Stimulated activated CD8-positive, alpha-beta memory T cell treated with anti-CD3 and anti-CD28 coated beads, Interleukin-15, amount 100 ng/mL, for 1 hour (primary cell): ENCODE measurements around the gene IRS2.

Experiments used
- DNase-seq: peaks from one replicate; pipeline ENCODE4 v3.0.0-alpha.2; 2020; ENCODE audit warnings: low read depth

IRS2 gene

DNA sequence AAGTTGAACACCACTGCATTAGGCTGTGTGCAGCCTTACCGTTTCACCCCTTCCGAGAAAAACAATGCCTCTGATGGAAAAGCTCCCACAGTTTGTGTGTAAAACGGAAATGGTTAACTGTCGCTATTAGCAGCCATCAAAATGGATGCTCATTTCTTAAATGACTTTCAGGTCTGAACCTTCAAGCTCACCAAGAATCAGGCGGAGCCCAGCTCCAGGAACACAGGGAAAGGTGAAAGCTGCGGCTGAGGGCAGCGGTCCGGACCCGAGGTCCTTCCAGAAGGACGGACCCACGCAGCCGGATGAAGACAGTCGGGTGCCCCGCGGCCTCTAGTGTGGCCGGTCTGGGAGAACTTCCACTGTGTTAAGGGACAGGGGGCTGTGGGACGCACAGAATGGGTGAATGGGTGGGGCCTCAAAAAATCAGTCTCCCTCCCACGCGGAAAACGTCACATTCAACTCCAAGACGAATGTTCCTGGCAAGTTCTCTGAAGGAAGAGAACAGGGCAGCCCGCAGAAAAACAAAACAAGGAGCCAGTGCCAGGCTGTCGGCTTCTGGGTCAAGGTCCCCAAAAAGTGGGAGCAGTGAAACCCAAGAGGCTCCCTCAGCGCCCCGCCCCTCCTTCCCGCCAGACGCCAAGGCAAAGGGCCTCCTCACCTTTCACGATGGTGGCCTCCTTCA is 4.9 kb downstream of the IRS2 start:
- no peak for DNase-seq

DNA sequence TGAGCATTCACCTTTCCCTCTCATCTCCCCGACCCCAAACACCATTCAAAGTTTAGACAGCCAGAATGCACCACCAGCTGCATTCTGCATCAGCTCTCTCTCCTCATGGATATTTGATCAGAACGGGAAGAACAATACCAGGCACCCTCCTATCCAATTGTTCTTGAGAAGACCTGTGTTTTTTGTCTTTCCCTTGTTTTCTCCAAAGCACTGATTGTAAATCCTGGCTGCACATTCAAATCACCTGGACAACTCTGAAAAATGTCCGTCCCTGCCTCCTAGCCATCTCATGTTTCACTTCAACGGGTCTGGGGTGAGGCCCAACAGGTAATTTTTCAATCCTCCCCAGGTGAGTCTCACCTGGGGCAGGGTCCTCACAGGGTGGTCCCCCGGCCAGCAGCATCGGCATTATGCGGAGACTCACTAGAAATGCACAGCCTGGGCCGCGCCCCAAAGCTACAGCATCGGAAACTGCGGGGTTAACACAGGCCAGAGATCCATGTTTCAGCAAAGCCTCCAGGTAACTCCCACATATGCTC is 5.5 kb downstream of the IRS2 start:
- no peak for DNase-seq

DNA sequence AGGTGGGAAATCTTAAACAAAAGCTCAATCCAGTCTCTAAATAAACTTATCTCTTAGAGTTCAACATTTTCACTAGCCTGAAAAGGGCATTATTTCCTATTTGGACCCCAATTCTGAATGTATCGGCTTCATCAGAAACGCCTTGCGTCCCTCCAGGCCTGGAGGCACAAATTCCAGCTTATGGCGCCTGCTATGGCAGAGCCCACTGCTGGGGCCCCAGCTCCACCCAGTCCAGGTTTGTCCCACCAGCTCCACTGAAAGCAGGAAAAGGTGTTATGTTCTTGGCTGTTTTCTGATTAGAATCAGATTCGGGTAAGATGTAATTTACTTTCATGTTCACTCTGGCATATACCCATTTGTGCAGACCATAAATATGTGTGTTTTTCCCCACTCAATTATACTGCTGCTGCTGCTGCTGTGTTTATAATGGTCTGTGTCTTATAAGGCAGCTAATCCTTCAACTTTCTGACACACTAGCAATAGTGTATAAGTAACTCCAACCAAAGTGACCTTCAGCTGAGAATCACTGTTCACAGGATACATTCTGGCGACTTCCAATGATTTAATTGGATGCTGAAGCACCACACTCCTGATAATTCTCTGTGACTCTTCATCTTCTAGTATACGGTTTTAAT is 6.4 kb downstream of the IRS2 start:
- no peak for DNase-seq

DNA sequence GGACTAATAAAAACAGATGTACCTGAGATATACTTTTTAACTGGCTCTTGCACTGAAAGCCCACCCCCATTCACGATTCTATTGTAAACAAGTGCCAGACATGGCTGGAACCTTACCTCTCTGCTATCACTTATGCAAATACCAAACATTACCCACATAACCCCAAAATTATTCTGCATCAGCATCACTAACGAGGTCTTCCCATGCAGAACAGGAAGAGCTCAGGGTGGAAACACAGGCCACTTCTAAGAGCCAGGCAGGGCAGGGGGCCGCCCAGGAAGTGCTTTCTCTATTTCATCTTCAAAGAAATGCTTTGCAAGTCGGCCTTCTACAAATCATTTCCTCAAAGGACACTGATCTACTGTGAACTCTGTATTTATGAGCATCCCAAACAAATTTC is 7.3 kb downstream of the IRS2 start:
- DNase-seq: no peak

DNA sequence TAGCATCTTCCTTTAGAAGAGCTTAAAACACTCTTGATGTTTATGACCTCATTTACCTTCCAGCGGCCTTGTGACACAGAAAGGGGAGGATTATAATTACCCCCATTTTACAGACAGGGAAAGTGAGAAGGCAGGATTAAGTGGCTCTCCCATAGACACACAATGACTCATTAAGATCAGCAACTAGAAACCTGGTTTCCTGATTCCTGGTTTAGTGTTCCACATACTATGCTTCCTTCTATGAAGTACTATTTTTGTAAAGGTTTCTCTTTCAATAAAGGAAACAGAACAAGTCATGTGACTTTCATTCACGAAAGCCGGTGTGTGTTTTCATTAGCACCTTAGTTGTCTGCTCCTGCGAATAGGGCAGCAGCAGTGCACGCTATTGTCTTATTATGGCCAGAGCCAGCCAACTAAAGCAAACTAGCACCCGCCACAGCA is 8.3 kb downstream of the IRS2 start:
- no peak for DNase-seq

DNA sequence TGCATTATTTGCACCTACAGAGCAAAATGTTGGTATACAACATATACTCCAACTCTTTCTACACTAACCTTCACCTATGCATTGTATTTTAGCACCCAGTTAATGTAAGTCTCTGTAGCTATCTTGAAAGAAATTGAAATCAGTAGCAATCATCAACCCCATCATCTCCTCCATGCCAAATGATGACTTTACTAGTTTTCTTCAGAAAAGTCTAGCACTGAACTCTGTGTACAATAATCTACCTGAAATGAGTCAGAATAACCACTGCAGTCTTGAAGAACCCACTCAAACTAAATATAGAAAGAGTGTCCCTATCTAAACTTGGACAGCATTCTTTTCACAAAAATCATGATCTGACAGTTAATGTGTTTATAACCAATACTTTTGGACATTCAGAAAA is 9.8 kb downstream of the IRS2 start:
- DNase-seq: no peak

DNA sequence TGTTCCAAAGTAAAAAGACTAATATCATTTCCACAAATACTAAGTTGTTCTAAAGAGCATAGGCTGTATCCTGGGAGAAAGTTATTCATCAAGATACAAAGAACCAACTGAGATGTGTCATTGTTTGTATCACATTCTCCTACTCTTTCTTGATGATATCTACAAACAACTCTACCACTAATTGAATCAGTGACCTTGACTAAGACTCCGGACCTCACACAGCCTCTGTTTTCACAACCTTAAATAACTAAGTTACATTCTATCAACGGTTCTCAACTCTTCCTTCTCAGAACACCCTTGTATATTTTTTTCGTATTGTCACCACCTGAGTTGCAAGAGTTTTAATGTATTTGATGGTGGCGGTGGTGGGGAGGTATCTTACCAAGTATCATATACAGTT is 12.6 kb downstream of the IRS2 start:
- no peak for DNase-seq

DNA sequence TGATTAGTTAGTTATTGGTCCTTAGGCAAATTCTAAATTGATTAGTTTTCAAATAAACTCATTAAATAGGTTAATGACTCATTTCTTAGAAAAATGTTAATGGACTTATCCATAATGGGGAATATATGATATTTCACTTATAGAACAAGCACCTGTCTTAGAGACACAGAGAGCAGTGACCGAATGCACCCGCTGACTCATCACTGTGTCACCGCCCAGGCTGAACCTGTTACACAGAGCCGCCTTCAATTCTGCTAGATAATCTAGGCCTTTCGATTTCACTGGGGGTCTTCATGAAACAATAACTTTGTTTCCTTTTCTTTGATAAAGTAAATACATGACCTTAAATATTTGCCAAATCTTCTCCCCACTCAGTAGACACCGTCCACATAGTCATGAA is 13.1 kb downstream of the IRS2 start:
- DNase-seq: no peak

DNA sequence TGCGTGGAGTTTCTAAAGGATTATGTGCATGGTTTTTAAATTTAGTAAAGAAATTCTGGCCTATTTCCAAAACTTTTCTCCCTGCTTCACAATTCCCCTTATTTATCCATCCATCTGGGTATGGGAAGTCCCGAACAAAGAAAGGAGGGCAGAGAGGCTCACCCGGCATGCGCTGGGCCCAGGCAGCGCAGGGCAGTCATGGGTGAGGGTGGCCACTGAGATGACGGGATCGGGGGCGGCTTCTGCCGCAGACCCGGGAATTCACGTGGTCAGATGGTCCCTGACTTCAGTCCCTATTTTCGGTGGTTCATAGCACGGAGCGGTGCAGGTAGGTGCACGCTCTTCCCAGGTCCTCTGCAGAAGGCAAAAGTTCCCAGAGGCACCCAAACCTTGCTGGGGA is 14.5 kb downstream of the IRS2 start:
- no peak for DNase-seq

DNA sequence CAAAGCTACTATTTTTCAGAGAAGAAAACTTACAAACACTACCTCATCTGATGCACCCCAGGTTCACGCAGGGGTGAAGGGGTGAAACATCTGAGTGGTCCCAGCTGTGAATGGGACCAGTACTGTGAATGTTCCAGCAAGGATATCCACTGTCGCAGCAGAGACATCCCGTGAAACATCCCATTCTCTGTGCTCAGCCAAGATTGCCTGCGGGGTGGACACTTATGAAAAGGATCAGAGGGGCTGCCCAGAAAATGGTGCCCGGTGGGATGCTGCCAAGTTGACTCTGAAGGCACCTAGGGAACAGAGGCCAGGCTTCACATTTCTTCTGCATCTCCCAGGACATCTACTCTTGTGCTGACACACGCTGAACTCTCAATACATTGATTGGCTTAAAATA is 15.9 kb downstream of the IRS2 start:
- no peak for DNase-seq

DNA sequence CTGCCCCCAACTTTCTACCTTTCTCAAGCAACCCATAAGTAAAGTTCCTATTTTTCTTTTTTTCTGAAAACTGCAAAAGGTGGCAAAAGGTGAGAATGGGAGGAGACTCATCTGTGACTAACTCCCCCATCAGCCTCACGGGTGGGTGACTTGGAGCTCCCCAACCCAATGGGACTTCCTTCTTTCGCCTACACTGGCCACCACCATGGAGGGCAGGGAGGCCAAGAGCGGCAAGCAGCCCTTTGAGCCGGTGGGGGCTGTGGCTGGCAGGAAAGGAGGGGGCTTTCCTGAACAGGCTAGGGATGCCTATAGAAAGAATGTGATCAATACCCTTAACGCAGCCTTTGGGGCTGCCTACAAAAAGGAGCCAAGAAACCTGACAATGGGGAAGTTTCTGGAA is 16.5 kb downstream of the IRS2 start:
- DNase-seq: no peak

DNA sequence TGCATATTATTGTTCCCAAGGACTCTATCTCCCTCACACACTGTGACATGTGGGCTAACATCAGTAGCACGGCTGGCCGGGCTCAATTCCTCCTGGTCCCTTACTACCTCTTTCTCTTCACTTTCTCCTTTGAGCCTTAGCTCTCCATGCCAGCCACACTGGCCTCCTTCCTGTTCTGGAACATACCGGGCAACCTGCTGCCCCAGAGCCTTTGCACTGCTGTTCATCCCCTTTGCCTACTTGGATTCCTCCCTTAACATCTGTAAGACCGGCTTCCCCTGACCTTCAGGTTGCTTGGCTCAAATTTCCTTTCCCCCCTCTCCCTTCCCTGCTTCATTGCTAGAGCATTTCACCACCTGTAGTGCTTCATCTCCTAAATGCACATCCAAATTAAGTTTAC is 17.1 kb downstream of the IRS2 start:
- no peak for DNase-seq

DNA sequence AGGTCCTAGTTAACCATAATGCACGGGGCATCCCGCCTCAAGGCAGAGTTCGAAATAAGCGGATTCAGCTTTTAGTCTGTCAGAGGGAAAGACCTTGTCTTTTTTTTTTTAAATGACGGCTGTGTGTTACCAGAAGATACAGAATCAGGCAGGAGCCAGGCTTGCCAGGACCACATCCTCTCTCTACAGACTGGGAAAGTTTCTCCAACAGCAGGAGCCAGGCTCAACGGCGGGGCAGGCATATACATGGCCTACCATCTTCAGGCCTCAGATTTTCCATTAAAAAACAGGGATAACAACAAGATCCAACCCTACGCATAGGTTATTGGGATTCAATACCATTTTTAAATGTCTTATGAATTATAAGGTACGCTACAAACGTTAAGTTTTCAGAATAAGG is 17.8 kb downstream of the IRS2 start:
- DNase-seq: no peak

DNA sequence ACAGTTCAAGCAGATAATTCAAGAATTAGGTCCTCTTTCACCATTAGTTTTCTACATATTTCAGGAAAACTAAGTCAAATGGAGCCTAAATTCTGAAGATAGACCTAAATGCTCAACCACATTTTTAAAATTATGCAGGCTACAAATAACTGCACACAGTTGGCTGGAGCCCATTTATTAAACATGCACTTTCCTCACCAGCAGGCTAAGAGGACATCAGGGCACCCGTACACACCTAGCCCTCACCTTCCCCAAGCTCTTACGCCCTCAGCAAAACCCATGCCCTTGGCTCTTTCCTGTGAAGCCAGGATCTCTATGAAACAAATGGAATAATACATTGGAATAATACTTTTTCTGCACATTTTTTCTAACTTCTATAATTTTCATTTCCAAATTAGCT is 18.2 kb downstream of the IRS2 start:
- no peak for DNase-seq

DNA sequence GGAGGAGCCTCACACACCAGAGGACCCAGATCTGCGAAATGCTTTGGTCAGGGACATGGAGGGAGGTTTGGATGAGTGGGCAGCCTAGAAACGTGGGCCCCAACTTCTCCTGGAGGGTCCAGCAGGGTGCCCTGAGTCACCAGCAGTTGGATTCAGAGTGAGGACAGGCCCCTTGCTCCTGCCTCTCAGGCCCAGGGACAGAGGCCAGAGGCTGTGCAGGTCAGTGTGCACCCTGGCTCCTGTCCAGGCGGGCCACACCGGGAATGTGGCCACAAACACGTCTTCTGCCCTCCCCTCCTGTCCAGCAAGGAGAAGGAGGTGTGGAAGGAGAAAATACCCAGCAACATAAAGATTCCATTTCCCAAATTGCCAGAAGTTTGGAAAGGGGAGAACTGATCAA is 19.4 kb downstream of the IRS2 start:
- DNase-seq: no peak

DNA sequence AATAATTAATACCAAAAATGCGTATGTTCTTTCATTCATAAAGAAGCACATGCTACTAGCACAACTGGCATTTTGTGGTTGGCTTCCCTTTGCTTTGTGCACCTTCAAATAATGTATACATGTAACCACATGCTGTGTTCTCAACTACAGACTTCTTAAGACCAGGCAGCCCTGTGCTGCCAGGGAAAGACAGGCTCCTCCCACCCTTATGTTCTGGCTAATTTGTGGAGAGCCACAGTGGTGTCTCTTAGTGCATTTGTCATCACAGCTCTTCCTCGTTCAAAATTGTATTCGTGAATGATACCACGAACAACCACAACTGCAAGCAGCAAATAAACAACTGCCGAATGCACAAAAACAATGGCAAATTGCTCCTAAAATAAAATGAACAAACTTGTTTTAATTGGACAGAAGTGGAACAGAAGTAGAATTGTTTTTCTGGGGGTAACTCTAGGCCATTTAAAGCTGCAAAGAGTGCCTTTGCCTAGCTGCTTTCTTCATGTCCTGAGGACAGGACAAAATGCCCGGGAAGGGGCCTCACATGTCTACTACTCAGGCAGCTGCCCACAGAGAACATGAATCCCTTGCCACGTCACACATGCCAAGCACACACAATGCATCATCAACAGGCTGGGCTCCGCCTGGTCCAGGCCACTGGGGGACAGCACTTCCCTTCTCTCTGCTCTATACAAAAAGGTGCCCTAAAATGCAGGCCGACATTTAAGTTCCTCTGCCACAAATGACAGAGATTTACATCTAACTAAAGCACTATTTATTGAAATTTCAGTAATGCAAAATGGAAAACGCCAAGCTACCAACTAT is 21.7 kb downstream of the IRS2 start:
- DNase-seq: no peak

DNA sequence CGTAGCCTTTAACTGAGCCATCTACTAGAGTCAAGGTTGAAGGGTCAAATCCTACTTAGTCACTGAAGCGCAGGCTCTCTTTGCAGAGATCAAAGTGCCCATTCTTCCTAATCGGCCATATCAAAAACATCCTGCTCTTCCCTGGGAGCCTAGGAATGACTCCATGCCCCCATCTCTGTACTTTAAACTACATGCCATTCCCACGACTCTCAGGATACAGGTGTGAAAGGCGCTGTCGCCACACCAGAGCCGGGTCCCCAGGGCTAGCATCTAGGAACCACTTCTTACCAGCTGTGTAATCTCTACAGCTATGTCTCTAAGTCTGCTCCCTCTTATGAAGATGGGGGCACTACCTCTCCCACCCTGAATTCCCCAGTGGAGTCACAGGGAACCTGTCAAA is 22.3 kb downstream of the IRS2 start:
- DNase-seq: no peak

DNA sequence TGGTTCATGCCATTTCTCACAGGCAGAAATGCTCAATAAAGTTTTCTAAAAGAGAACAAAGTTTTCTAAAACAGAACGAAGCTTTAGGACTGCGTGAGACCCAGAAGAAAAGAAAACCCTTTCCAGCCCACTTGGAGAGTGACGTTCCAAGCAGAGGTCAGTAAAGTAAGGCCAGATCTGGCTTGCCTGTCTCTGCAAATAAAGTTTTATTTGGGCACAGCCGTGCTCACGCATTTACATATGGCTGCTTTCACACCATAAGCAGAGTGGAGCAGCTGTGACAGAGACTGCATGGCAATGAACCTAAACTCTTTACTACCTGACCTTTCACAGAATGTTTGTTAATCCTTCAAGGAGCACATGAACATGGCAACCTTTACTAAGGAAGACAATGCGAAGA is 23.6 kb downstream of the IRS2 start:
- DNase-seq: no peak

DNA sequence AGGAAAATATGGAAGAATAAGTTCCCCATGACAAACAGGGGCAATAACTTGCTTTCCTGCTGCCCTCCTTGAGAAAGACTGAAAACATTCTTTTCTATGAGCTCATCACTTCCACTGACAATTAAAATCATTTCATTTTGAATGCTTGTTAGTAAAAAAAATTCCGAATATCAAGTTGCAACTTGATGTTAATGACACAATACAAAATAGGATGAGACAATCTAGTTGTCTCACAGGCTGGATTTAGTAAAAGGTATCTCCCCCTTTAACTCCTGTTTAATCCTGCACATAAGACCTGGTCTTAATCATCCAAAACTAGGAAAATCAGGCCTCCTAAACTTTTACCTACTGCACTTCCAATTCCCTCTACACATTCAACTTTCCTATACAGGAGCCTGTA is 24.7 kb downstream of the IRS2 start:
- DNase-seq: no peak

DNA sequence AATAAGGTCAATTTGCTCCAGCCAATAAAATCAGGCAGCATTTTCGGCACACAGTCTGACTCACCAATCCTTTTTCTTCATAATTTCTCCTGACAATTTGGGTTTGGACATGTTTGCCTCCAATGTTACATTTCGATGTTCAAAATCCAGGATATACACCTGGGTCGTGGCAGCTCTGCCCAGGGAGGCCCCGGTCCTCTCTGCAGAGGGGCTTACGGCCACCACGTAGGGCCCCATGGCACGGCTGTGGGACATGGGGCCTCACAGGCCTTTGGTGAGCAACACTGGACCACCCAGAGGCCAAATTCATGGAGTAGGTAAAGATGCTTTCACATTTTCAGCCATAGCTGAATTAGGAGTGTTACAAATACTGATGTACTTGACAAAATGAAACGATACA is 25.4 kb downstream of the IRS2 start:
- no peak for DNase-seq

DNA sequence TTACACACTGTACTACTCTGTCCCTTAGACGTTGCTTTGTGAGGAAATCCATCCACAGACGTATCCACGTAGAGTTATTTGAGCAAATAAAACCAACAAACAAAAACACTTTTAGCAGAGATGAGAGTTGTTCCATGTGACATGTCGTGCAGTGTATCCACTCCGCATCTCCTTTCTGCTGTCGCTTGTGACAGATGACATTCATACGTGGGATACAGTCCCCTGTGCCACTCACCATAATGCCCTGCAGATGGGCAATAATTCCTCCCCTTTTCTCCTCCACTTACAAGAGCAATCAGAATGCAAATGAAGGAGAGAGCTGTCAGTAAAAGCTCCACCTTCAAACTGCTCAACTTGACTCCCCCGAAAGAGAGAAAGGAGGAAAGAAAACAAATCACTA is 26.0 kb downstream of the IRS2 start:
- no peak for DNase-seq

DNA sequence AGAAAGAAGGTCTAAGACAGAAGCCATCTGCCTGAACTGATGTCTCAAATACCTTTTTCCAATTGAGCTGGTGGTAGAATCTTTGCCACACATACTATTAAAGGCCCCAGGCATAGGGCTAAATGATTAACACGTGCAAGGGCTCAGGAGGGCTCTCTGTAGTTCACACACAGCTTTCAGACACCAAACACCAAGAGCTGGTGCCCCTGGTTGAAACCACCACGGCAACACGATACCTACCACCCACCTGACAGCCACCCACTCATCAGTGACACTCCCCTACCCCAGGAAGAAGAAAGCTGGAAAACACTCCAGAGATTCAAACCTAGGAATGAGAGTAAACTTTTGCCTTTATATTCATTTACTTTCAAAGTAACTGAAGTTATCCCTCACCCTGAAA is 26.8 kb downstream of the IRS2 start:
- DNase-seq: no peak

DNA sequence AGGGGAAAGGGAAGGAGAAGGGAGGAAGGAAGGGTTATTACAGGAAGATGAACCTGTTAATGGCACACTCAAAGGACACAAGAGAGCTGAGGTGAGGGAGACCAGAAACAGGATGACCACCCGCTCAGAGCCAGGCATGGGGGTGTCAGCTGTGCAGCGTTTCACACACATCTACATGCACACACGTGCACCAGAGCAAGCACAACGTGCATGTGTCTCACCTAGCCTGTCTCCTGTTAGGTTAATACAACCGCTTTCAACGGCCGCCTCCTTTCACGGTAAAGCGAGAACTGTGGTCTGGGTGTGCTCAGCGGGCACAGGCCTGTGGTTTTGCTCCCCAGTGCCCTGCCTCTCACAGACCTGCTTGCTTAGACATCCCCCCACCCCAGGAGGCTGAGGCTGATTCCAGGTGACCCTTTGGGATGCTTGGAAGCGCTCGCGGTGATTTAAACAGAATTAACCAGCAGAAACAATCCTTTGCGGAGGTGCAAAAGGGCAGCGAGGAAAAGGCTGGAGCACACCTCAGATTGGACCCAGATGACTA is 27.4 kb downstream of the IRS2 start:
- no peak for DNase-seq
